ENCODE measurements around the gene GAREM1. TPM values are rescaled to one million over a fixed set of nuclear protein-coding genes. Genes with fewer than 3 reads are reported as not detected.

The GAREM1 gene
- polyA plus RNA-seq, 1 experiment, result 0.37 TPM

- CTCF ChIA-PET, result interaction anchor here (0.6 to 2.2 kb wide), 3 partner anchors 28 to 66 kb away, joined by 3 to 6 read pairs (median 3); partner anchors contain the start of gene GAREM1
- POLR2A ChIA-PET, result no interaction called here
- no peaks in the 10 kb centered on the region for H3K27me3 ChIP-seq (ENCODE audit: control insufficient read depth, insufficient read depth, low read length)
- no peak for TF ChIP-seq CTCF (IDR thresholded peaks at IDR 0.05; ENCODE audit: insufficient read depth, low read depth, low read length)
- no peaks in the 10 kb centered on the region for H3K36me3 ChIP-seq (ENCODE audit: control insufficient read depth, insufficient read depth, low read length)
- H3K4me3 ChIP-seq (ENCODE audit: low read depth, low read length), result no peak overlapping the region
- no peak for DNase-seq (ENCODE audit: low read depth)
Measured at GRCh38 chr18:32442575-32442974, 28.1 kb downstream of the GAREM1 start.

GRCh38 chr18:32441533-32441932, 29.1 kb downstream of the GAREM1 start:
- no peak for TF ChIP-seq CTCF (IDR thresholded peaks at IDR 0.05; ENCODE audit: insufficient read depth, low read depth, low read length)
- no peak for DNase-seq (ENCODE audit: low read depth)
- ChIA-PET CTCF (interaction anchor here (0.6 to 2.2 kb wide), 3 partner anchors 29 to 170 kb away, joined by 3 to 6 read pairs (median 5); partner anchors contain the start of gene GAREM1), POLR2A (no interaction called here)
- H3K36me3 ChIP-seq (ENCODE audit: control insufficient read depth, insufficient read depth, low read length), result no peaks in the 10 kb centered on the region
- H3K4me3 ChIP-seq (ENCODE audit: low read depth, low read length), result no peak overlapping the region
- H3K27me3 ChIP-seq (ENCODE audit: control insufficient read depth, insufficient read depth, low read length), result no peaks in the 10 kb centered on the region

GRCh38 chr18:32440518-32440917, 30.2 kb downstream of the GAREM1 start:
- POLR2A ChIA-PET, result no interaction called here
- DNase-seq (ENCODE audit: low read depth), result no peak
- H3K27me3 ChIP-seq (ENCODE audit: control insufficient read depth, insufficient read depth, low read length), result no peaks in the 10 kb centered on the region
- CTCF ChIA-PET, result interaction anchor here (1.5 to 2.2 kb wide), 2 partner anchors 30 to 96 kb away, joined by 3 to 6 read pairs; partner anchors contain the start of gene GAREM1
- H3K4me3 ChIP-seq (ENCODE audit: low read depth, low read length), result no peak overlapping the region
- no peaks in the 10 kb centered on the region for H3K36me3 ChIP-seq (ENCODE audit: control insufficient read depth, insufficient read depth, low read length)
- TF ChIP-seq CTCF (IDR thresholded peaks at IDR 0.05; ENCODE audit: insufficient read depth, low read depth, low read length), result no peak

- no peaks in the 10 kb centered on the region for H3K27me3 ChIP-seq (ENCODE audit: control insufficient read depth, insufficient read depth, low read length)
- ChIA-PET POLR2A (no interaction called here), CTCF (interaction anchor here (1.5 kb wide), 1 partner anchor 95 kb away, joined by 3 read pairs; no protein-coding TSS in a partner anchor)
- no peak overlapping the region for H3K4me3 ChIP-seq (ENCODE audit: low read depth, low read length)
- no peaks in the 10 kb centered on the region for H3K36me3 ChIP-seq (ENCODE audit: control insufficient read depth, insufficient read depth, low read length)
- DNase-seq (ENCODE audit: low read depth), result no peak
- TF ChIP-seq CTCF (IDR thresholded peaks at IDR 0.05; ENCODE audit: insufficient read depth, low read depth, low read length), result no peak
Measured at GRCh38 chr18:32439802-32440201, 30.9 kb downstream of the GAREM1 start.

GRCh38 chr18:32439241-32439640, 31.4 kb downstream of the GAREM1 start:
- CTCF ChIA-PET, result interaction anchor here (0.6 to 1.5 kb wide), 2 partner anchors 8 to 95 kb away, joined by 3 read pairs; no protein-coding TSS in a partner anchor
- no peak overlapping the region for H3K4me3 ChIP-seq (ENCODE audit: low read depth, low read length)
- no peaks in the 10 kb centered on the region for H3K36me3 ChIP-seq (ENCODE audit: control insufficient read depth, insufficient read depth, low read length)
- DNase-seq (ENCODE audit: low read depth), result no peak
- no peaks in the 10 kb centered on the region for H3K27me3 ChIP-seq (ENCODE audit: control insufficient read depth, insufficient read depth, low read length)
- TF ChIP-seq CTCF (IDR thresholded peaks at IDR 0.05; ENCODE audit: insufficient read depth, low read depth, low read length), result no peak
- POLR2A ChIA-PET, result no interaction called here

All from BJ (cell line).